Measurements from ENCODE around the gene CNP.

DNA sequence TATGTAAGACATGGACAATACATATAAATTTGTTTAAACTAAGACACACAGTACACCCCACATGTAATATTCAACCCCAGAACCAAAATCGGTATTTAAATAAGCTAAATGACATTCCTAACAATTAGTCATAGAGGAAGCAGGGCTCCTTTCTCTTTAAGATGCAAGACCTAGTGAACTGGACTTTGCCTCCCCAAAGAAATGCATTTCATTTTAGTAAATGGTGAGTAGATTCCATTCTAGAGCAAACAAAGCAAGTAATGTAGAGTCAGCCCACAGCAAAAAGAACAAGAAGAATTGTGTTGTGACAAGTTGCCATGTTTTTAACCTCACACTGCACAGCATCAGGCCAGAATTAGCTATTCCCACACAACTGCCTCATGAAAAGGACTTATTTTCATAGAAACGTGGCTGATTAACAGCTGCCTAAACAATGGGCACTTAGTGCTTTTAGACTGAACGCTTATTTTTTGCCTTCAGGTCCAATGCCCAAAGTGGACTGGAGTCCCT is 36.3 kb downstream of the CNP start:
- TF ChIP-seq POLR2A (IDR thresholded peaks at IDR 0.05; ENCODE audit: low read depth, low read length) (no peak), POLR2AphosphoS5 (IDR thresholded peaks at IDR 0.05; ENCODE audit: low read depth, low read length) (no peak), TAF1 (IDR thresholded peaks at IDR 0.05; ENCODE audit: low read depth, low read length) (no peak), SPI1 (IDR thresholded peaks at IDR 0.05; ENCODE audit: low read depth, low read length) (no peak)
